ENCODE results near the gene ITPR1. TPM values are rescaled to one million over a fixed set of nuclear protein-coding genes. Genes with fewer than 3 reads are reported as not detected.
A peak's percentile ranks its signal among the peaks of the same experiment; 100 is the strongest.

Gene ITPR1
- polyA plus RNA-seq, 1 donor: 12.7 TPM

DNA sequence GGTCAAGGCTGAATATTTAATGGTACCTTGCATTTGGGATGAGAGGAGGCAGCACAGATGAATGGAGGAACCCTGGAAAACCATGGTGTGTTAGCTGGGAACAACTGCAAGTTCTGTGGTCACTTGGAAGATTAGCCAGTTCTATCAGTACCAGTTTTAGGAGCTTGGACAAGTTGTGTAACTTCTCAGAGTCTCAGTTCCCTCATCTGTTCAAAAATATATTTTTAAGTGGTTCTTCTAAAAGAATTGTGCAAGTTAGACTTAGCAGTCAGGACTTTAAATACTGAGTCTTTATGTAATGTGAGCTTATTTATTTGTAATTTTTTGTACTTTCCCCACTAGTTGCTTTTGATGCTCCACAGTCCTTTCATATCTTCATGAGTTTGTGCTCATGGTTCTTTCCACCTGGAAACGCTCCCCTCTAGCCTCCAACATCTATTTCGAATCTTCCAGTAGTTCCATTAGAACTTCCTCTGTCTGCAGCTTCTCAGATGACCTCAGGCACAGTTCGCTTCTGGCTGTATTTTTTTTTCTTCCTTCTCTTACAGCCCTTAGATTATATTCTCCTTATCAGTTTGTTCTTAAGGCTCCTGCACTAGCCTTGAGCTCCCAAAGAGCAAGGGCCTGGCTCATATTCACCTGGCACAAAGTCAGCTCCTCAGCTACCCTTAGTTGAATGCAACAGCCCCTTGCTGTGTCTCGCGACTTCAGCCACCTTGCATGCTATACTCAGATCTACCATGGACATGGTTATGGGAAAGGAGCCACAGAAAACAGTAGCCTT is 27.1 kb downstream of the ITPR1 start:
- no peak overlapping the region for H3K27ac ChIP-seq (ENCODE audit: low read length)
- 54% methylated on average over 3 of the region's 5 CpGs for WGBS (ENCODE audit: insufficient coverage, low lambda C conversion rate)
- H3K27me3 ChIP-seq (ENCODE audit: control insufficient read depth, insufficient read depth, low read length): no peaks in the 10 kb centered on the region
- peaks cover 6% of the 10 kb centered on the region for H3K4me1 ChIP-seq (ENCODE audit: control insufficient read depth, insufficient read depth, low read length)
- no peaks in the 10 kb centered on the region for H3K36me3 ChIP-seq (ENCODE audit: control insufficient read depth, insufficient read depth, low read length)
- no peaks in the 10 kb centered on the region for H3K9me3 ChIP-seq (ENCODE audit: control insufficient read depth, low read depth, low read length)
- H3K4me3 ChIP-seq (ENCODE audit: low read length): no peak overlapping the region
- DNase-seq: no peak

DNA sequence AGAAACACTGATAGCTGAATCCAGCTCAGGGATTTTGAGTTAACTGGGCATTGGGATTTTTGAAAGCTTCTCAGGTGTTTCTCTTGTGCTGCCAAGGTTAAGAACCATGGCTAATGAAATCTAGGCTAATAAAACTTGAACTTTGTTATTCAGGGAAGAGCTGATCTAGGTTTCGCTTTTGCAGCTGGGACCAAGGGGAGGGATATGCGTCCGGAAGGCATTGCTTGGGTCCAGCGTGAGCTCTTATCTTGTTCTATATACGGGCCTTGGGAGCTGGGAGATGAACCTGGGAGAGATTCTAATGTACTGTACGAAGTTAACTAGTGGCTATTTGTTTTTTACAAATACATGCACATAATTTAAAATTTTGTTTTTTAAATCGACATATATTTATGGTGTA is 29.8 kb downstream of the ITPR1 start:
- H3K9me3 ChIP-seq (ENCODE audit: control insufficient read depth, low read depth, low read length): no peaks in the 10 kb centered on the region
- H3K36me3 ChIP-seq (ENCODE audit: control insufficient read depth, insufficient read depth, low read length): no peaks in the 10 kb centered on the region
- H3K27ac ChIP-seq (ENCODE audit: low read length): no peak overlapping the region
- H3K4me3 ChIP-seq (ENCODE audit: low read length): no peak overlapping the region
- peak; percentile 53 to 80 for DNase-seq
- H3K27me3 ChIP-seq (ENCODE audit: control insufficient read depth, insufficient read depth, low read length): no peaks in the 10 kb centered on the region
- H3K4me1 ChIP-seq (ENCODE audit: control insufficient read depth, insufficient read depth, low read length): peaks cover 6% of the 10 kb centered on the region
- 65% methylated on average over 3 of the region's 7 CpGs for WGBS (ENCODE audit: insufficient coverage, low lambda C conversion rate)

DNA sequence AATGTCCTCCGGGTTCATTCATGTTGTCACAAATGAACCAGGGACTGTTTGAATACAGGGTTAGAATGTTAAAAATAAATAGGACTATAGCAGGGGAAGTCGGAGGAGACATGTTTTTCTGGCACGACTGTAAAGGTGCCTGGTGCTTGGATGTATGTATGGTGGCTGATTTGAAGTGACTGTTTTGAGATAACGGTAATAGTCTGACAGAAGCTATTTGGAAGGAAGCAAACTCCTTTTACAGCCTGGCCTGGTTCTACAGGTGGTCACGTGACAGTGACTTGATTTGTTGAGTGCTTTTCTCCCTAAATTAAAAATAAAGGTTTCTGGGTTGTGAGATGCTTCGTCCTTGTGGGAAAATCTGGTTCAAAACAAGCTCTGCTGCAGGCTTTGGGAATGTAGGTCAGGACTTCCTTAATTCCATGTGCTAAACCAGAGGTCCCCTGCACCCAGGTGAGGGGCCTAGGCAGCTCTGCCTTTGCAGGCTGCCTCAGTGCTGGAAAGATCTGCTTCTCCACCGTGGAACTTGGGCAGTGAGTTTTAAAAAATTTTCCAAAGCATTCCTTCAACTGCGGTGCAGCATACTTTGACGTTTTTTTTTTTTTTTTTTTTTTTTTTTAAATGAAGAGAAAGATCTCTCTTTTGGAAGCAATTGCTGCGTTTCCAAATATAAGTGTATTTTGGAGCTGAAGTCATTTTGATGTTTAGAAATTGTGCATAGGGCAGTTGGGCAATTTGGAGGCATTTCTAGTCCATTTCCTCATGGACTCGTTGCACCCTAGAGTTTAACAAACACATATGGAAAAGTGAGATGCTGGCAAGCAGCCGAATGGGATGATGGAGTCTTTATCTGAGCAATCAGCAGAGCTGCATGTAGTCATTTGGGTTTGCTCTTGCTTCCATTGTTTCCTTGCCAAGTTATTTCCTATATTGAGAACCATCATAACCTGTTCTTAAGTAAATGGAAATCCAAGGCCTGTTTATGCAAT is 30.9 kb downstream of the ITPR1 start:
- DNase-seq: no peak
- Histone ChIP-seq H3K9me3 (ENCODE audit: control insufficient read depth, low read depth, low read length) (no peaks in the 10 kb centered on the region), H3K27ac (ENCODE audit: low read length) (no peak overlapping the region), H3K27me3 (ENCODE audit: control insufficient read depth, insufficient read depth, low read length) (no peaks in the 10 kb centered on the region), H3K36me3 (ENCODE audit: control insufficient read depth, insufficient read depth, low read length) (no peaks in the 10 kb centered on the region), H3K4me1 (ENCODE audit: control insufficient read depth, insufficient read depth, low read length) (peaks cover 6% of the 10 kb centered on the region), H3K4me3 (ENCODE audit: low read length) (no peak overlapping the region)
- WGBS (ENCODE audit: insufficient coverage, low lambda C conversion rate): 61% methylated on average over 2 of the region's 12 CpGs

DNA sequence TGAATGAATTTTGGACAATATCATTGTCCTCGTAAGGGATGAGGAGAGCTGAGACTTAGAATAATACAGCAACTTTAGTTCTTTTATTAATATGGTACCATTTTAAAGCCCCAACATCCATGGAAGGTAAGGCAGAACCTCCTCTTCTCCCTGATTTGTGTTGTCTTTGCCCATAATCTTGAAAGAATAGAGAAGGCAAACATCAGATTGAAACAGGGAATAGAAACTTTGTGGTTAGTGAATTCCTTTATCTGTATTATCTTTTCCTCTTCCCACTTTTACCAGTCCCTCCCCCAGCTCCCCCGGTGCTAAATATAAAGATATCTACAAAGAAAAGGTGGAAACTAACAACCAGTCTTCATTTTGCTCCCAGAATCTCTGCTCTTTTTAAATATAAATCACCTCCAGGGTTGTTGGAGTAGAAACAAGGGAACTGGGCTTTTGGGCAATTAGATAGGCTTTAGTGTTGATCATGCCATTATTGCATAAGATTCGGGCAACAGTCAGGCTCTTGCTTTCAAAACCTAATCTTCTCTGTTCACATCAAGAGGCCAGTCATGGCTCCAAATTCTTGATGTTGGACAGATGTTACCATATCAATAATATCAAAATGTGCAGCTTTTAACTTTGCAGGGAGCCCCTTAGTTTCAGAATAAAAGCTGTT is 32.5 kb downstream of the ITPR1 start:
- no CpG with 5 or more reads among the region's 3 CpGs for WGBS (ENCODE audit: insufficient coverage, low lambda C conversion rate)
- Histone ChIP-seq H3K4me3 (ENCODE audit: low read length) (no peak overlapping the region), H3K27ac (ENCODE audit: low read length) (no peak overlapping the region), H3K4me1 (ENCODE audit: control insufficient read depth, insufficient read depth, low read length) (peaks cover 6% of the 10 kb centered on the region), H3K9me3 (ENCODE audit: control insufficient read depth, low read depth, low read length) (no peaks in the 10 kb centered on the region), H3K36me3 (ENCODE audit: control insufficient read depth, insufficient read depth, low read length) (no peaks in the 10 kb centered on the region), H3K27me3 (ENCODE audit: control insufficient read depth, insufficient read depth, low read length) (no peaks in the 10 kb centered on the region)
- DNase-seq: no peak

GRCh38 chr3:4528320-4528719 is 35.2 kb downstream of the ITPR1 start:
- H3K27me3 ChIP-seq (ENCODE audit: control insufficient read depth, insufficient read depth, low read length): no peaks in the 10 kb centered on the region
- H3K36me3 ChIP-seq (ENCODE audit: control insufficient read depth, insufficient read depth, low read length): no peaks in the 10 kb centered on the region
- DNase-seq: no peak
- no peaks in the 10 kb centered on the region for H3K9me3 ChIP-seq (ENCODE audit: control insufficient read depth, low read depth, low read length)
- no peak overlapping the region for H3K4me3 ChIP-seq (ENCODE audit: low read length)
- H3K4me1 ChIP-seq (ENCODE audit: control insufficient read depth, insufficient read depth, low read length): no peaks in the 10 kb centered on the region
- WGBS (ENCODE audit: insufficient coverage, low lambda C conversion rate): 50% methylated on average over 2 of the region's 5 CpGs
- no peak overlapping the region for H3K27ac ChIP-seq (ENCODE audit: low read length)

- Histone ChIP-seq H3K4me3 (ENCODE audit: low read length) (no peak overlapping the region), H3K4me1 (ENCODE audit: control insufficient read depth, insufficient read depth, low read length) (peaks cover 2% of the 10 kb centered on the region), H3K36me3 (ENCODE audit: control insufficient read depth, insufficient read depth, low read length) (no peaks in the 10 kb centered on the region), H3K9me3 (ENCODE audit: control insufficient read depth, low read depth, low read length) (no peaks in the 10 kb centered on the region), H3K27ac (ENCODE audit: low read length) (no peak overlapping the region), H3K27me3 (ENCODE audit: control insufficient read depth, insufficient read depth, low read length) (no peaks in the 10 kb centered on the region)
- no CpG with 5 or more reads among the region's 5 CpGs for WGBS (ENCODE audit: insufficient coverage, low lambda C conversion rate)
- no peak for DNase-seq
These were observed 35.9 kb downstream of the ITPR1 start for GRCh38 chr3:4528819-4529600.

- no peak for DNase-seq
- H3K36me3 ChIP-seq (ENCODE audit: control insufficient read depth, insufficient read depth, low read length): no peaks in the 10 kb centered on the region
- no peaks in the 10 kb centered on the region for H3K9me3 ChIP-seq (ENCODE audit: control insufficient read depth, low read depth, low read length)
- peaks cover 4% of the 10 kb centered on the region for H3K4me1 ChIP-seq (ENCODE audit: control insufficient read depth, insufficient read depth, low read length)
- WGBS (ENCODE audit: insufficient coverage, low lambda C conversion rate): no CpG with 5 or more reads among the region's 7 CpGs
- no peaks in the 10 kb centered on the region for H3K27me3 ChIP-seq (ENCODE audit: control insufficient read depth, insufficient read depth, low read length)
- no peak overlapping the region for H3K27ac ChIP-seq (ENCODE audit: low read length)
- no peak overlapping the region for H3K4me3 ChIP-seq (ENCODE audit: low read length)
These were observed 36.9 kb downstream of the ITPR1 start for GRCh38 chr3:4529876-4530588.

GRCh38 chr3:4531478-4532025 is 38.4 kb downstream of the ITPR1 start:
- Histone ChIP-seq H3K4me3 (ENCODE audit: low read length) (no peak overlapping the region), H3K36me3 (ENCODE audit: control insufficient read depth, insufficient read depth, low read length) (no peaks in the 10 kb centered on the region), H3K9me3 (ENCODE audit: control insufficient read depth, low read depth, low read length) (no peaks in the 10 kb centered on the region), H3K27me3 (ENCODE audit: control insufficient read depth, insufficient read depth, low read length) (no peaks in the 10 kb centered on the region), H3K4me1 (ENCODE audit: control insufficient read depth, insufficient read depth, low read length) (peaks cover 4% of the 10 kb centered on the region), H3K27ac (ENCODE audit: low read length) (no peak overlapping the region)
- DNase-seq: no peak

DNA sequence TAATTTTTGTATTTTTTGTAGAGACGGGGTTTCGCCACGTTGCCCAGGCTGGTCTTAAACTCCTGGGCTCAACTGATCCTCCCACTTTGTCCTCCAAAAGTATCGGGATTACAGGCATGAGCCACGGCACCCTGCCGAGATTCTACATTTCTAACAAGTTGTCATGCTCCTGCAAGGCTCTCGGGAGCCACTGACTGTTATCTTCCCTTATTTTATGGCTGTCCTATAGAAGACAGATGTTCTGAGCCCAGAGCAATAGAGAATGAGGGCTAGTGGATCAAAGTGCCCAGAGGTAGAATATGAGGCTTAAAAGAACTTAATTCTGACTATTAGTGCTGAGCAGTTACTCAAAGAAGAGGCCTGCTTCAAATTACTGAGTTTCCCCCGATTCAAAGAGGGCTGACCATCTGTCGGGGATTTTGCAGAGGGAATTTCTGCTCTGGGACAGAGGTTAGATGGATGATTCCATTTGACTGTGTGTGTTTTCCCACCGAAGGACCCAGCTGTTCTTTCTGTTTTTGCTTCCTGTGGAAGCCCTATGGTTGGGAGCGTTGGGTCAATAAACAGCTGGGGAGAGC is 39.5 kb downstream of the ITPR1 start:
- DNase-seq: no peak
- Histone ChIP-seq H3K27ac (ENCODE audit: low read length) (no peak overlapping the region), H3K9me3 (ENCODE audit: control insufficient read depth, low read depth, low read length) (no peaks in the 10 kb centered on the region), H3K4me1 (ENCODE audit: control insufficient read depth, insufficient read depth, low read length) (peaks cover 4% of the 10 kb centered on the region), H3K4me3 (ENCODE audit: low read length) (no peak overlapping the region), H3K27me3 (ENCODE audit: control insufficient read depth, insufficient read depth, low read length) (no peaks in the 10 kb centered on the region), H3K36me3 (ENCODE audit: control insufficient read depth, insufficient read depth, low read length) (no peaks in the 10 kb centered on the region)
- WGBS (ENCODE audit: insufficient coverage, low lambda C conversion rate): no CpG with 5 or more reads among the region's 11 CpGs

All from large intestine (tissue), 3 donors.